HCT116 (cell line): ENCODE measurements around the gene SRGAP1. TPM values are rescaled to one million over a fixed set of nuclear protein-coding genes. Genes with fewer than 3 reads are reported as not detected.

Experiments used
- ATAC-seq: fragments of 200-7000 bp; cut with Tn5 transposase; 2 replicates; pipeline ENCODE4 v1.9.1; 2020; ENCODE audit warnings: mild to moderate bottlenecking, moderate library complexity
- BruUV-seq: library from RNA; stranded (reverse); fragments of 400-500 nt; replicated peaks from 2 replicates; lab custom pipeline; 2021; lab: Mats Ljungman, UMichigan
- CTCF ChIA-PET: fragments of 300-600 bp; sonication (Branson Sonifier 250); formaldehyde crosslinking; loops from one replicate; lab custom pipeline; 2021; ENCODE audit warnings: antibody characterized with exemption; lab: Charles Lee
- POLR2A ChIA-PET: fragments of 300-600, 350-600 bp; sonication (Branson Sonifier 250); formaldehyde crosslinking; loops from one replicate; lab custom pipeline; 2021; ENCODE audit warnings: antibody characterized with exemption; lab: Charles Lee
- RAD21 ChIA-PET, 2 experiments: fragments of 300-600 bp; sonication (Branson Sonifier 250); formaldehyde crosslinking; loops; one replicate each; lab custom pipeline; 2023; ENCODE audit warnings: low total read pairs in 2 of 2; ENCODE audit not compliant: uncharacterized antibody in 2 of 2, unreplicated experiment in 2 of 2, low non-redundant PET in 1 of 2; lab: Charles Lee
- DNase-seq: peaks from one replicate; pipeline ENCODE4 v3.0.0-alpha.2; 2010; ENCODE audit warnings: low read depth, low spot score
- H2AFZ ChIP-seq: fragments of 200-600 bp; shearing (Covaris generic), sonication (generic); 2 replicates; pipeline ENCODE4 v1.6.1; 2017; ENCODE audit warnings: low read depth, mixed run types, mixed read lengths, antibody characterized with exemption, low read length; ENCODE audit not compliant: poor library complexity, severe bottlenecking
- H3K27ac ChIP-seq: 2 replicates; pipeline ENCODE4 v1.5.1; 2012; ENCODE audit warnings: low read depth, low read length
- H3K27me3 ChIP-seq: fragments of 200-600 bp; sonication (generic); 2 replicates; pipeline ENCODE4 v1.6.1; 2016; ENCODE audit warnings: mixed run types, low read length, mixed read lengths; ENCODE audit not compliant: insufficient read depth
- H3K36me3 ChIP-seq, 2 experiments: fragments of 200-500 bp in 1 of 2; fragments of 200-600 bp in 1 of 2; sonication (Bioruptor generic) in 1 of 2; sonication (generic) in 1 of 2; 2 replicates each; pipeline versions ENCODE4 v1.5.1 to v1.6.1; 2014 to 2016; ENCODE audit warnings: low read length in 2 of 2, inconsistent platforms in 1 of 2, mixed read lengths in 1 of 2, mixed run types in 1 of 2; ENCODE audit not compliant: insufficient read depth in 2 of 2, control insufficient read depth in 1 of 2
- H3K4me1 ChIP-seq, 2 experiments: fragments of 200-600 bp in 1 of 2; sonication (generic) in 1 of 2; 2 replicates each; pipeline versions ENCODE4 v1.5.1 to v1.6.1; 2012 to 2017; ENCODE audit warnings: low read length in 2 of 2, inconsistent platforms in 1 of 2, mild to moderate bottlenecking in 1 of 2, mixed read lengths in 1 of 2, mixed run types in 1 of 2, moderate library complexity in 1 of 2; ENCODE audit not compliant: insufficient read depth in 2 of 2, control insufficient read depth in 1 of 2
- H3K4me2 ChIP-seq: fragments of 200-600 bp; sonication (generic); 2 replicates; pipeline ENCODE4 v1.6.1; 2017; ENCODE audit warnings: mixed run types, low read length, mixed read lengths
- H3K4me3 ChIP-seq, 2 experiments: fragments of 200-600 bp in 1 of 2; sonication (generic) in 1 of 2; replicated peaks in 1 of 2; 2 replicates each; pipeline ENCODE4 v1.5.1; 2011 to 2016; ENCODE audit warnings: low read length in 2 of 2, control low read depth in 1 of 2, low read depth in 1 of 2, mild to moderate bottlenecking in 1 of 2, mixed read lengths in 1 of 2, mixed run types in 1 of 2
- H3K79me2 ChIP-seq: fragments of 200-600 bp; sonication (generic); 2 replicates; pipeline ENCODE4 v1.6.1; 2017; ENCODE audit warnings: mild to moderate bottlenecking, mixed run types, low read length, moderate library complexity, mixed read lengths; ENCODE audit not compliant: insufficient read depth
- H3K9ac ChIP-seq: fragments of 200-600 bp; sonication (generic); 2 replicates; pipeline ENCODE4 v1.6.1; 2016; ENCODE audit warnings: low read length, mixed read lengths
- H3K9me2 ChIP-seq: fragments of 200-600 bp; sonication (generic), shearing (Covaris generic); 2 replicates; pipeline ENCODE4 v1.6.1; 2017; ENCODE audit warnings: mixed run types, mild to moderate bottlenecking, moderate library complexity; ENCODE audit not compliant: insufficient read depth
- H3K9me3 ChIP-seq, 2 experiments: fragments of 200-500 bp in 1 of 2; fragments of 200-600 bp in 1 of 2; sonication (Bioruptor generic) in 1 of 2; sonication (generic) in 1 of 2; 2 replicates each; pipeline ENCODE4 v1.6.1; 2014 to 2017; ENCODE audit warnings: low read length in 2 of 2, mixed read lengths in 2 of 2, inconsistent platforms in 1 of 2, low read depth in 1 of 2, mild to moderate bottlenecking in 1 of 2, mixed run types in 1 of 2, moderate library complexity in 1 of 2; ENCODE audit not compliant: control insufficient read depth in 1 of 2, insufficient read depth in 1 of 2
- H4K20me1 ChIP-seq: fragments of 200-600 bp; sonication (generic), shearing (Covaris generic); 2 replicates; pipeline ENCODE4 v1.6.1; 2017; ENCODE audit warnings: mixed run types, mild to moderate bottlenecking, moderate library complexity; ENCODE audit not compliant: insufficient read depth
- ATF3 ChIP-seq: IDR thresholded peaks from 2 replicates; pipeline ENCODE4 v1.6.1; 2012
- CBX3 ChIP-seq: IDR thresholded peaks from 2 replicates; pipeline ENCODE4 v1.6.1; 2012; ENCODE audit warnings: low read depth
- CEBPB ChIP-seq: IDR thresholded peaks from 2 replicates; pipeline ENCODE4 v1.6.1; 2012; ENCODE audit warnings: low read depth
- EGR1 ChIP-seq: IDR thresholded peaks from 2 replicates; pipeline ENCODE4 v1.6.1; 2012; ENCODE audit warnings: low read depth
- ELF1 ChIP-seq: IDR thresholded peaks from 2 replicates; pipeline ENCODE4 v1.6.1; 2012; ENCODE audit warnings: low read depth, borderline replicate concordance
- EZH2 ChIP-seq: fragments of 200-600 bp; sonication (generic); IDR thresholded peaks from 2 replicates; pipeline ENCODE4 v1.6.1; 2017; ENCODE audit warnings: antibody characterized with exemption, mixed run types
- EZH2phosphoT487 ChIP-seq: fragments of 200-600 bp; IDR thresholded peaks from 2 replicates; pipeline ENCODE4 v1.6.1; 2018; ENCODE audit warnings: antibody characterized with exemption, borderline replicate concordance
- FOSL1 ChIP-seq: IDR thresholded peaks from 2 replicates; pipeline ENCODE4 v1.6.1; 2012; ENCODE audit warnings: low read depth
- JUND ChIP-seq: IDR thresholded peaks from 2 replicates; pipeline ENCODE4 v1.6.1; 2012
- POLR2AphosphoS5 ChIP-seq: IDR thresholded peaks from 2 replicates; pipeline ENCODE4 v1.6.1; 2011; ENCODE audit warnings: mild to moderate bottlenecking, low read depth, low read length, moderate library complexity
- RAD21 ChIP-seq: IDR thresholded peaks from 2 replicates; pipeline ENCODE4 v1.6.1; 2012; ENCODE audit warnings: low read depth, mild to moderate bottlenecking
- SIN3A ChIP-seq: IDR thresholded peaks from 2 replicates; pipeline ENCODE4 v1.6.1; 2012; ENCODE audit warnings: low read depth
- SP1 ChIP-seq: IDR thresholded peaks from 2 replicates; pipeline ENCODE4 v1.6.1; 2012; ENCODE audit warnings: low read depth
- SRF ChIP-seq: IDR thresholded peaks from 2 replicates; pipeline ENCODE4 v1.6.1; 2012; ENCODE audit warnings: low read depth
- TCF7L2 ChIP-seq: IDR thresholded peaks from 2 replicates; pipeline ENCODE4 v1.7.0; 2011; ENCODE audit warnings: borderline replicate concordance, inconsistent platforms; ENCODE audit not compliant: insufficient read depth, insufficient read length; ENCODE audit errors: extremely low read depth
- YY1 ChIP-seq: IDR thresholded peaks from 2 replicates; pipeline ENCODE4 v1.6.1; 2011; ENCODE audit warnings: low read length, low read depth, moderate library complexity, mild to moderate bottlenecking; ENCODE audit not compliant: insufficient replicate concordance; ENCODE audit errors: extremely low read depth
- ZBTB33 ChIP-seq: IDR thresholded peaks from 2 replicates; pipeline ENCODE4 v1.6.1; 2011; ENCODE audit warnings: mild to moderate bottlenecking, low read length, moderate library complexity; ENCODE audit not compliant: insufficient replicate concordance; ENCODE audit errors: extremely low read depth
- ZFX ChIP-seq: fragments of 450-650 bp; IDR thresholded peaks from 2 replicates; pipeline ENCODE4 v1.6.1; 2017
- ZNF274 ChIP-seq: fragments of 200-500 bp; sonication (Bioruptor generic); IDR thresholded peaks from 2 replicates; pipeline ENCODE4 v1.6.1; 2014; ENCODE audit warnings: mild to moderate bottlenecking, low read depth, low read length, inconsistent platforms
- intact Hi-C: fragments of 100-400 bp; cut with micrococcal nuclease; formaldehyde crosslinking; loops from 2 replicates; pipeline ENCODE4 v1.10.0; 2022
- total RNA-seq: library from RNA; stranded (reverse); gene quantifications from one replicate; pipeline ENCODE4 v1.2.1, GENCODE V29; 2021; ENCODE audit not compliant: unreplicated experiment
- TF ChIP-seq, protein P1 (sequence below): IDR thresholded peaks from 2 replicates; pipeline ENCODE4 v1.6.1; 2012

The SRGAP1 gene
- total RNA-seq, 1 experiment from 2014 or later: 16.6 TPM

DNA sequence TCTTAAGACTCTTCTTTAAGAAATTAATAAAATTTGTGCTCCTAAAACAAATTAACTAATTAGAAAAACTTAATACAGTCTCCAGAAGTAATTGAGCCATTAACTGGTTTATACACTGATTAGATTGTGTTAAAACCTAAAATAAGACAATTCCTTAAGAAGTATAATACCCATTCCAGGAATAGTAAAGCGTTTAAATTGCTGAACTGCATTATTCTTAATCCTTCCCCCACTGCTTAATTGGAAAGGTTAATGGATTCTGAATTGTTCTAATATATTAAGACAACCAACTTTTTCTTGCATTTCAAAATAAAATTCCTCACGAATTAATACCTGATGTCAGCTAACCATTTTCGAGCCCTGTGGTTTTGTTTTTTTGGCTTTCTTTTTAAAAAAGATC, 249.2 kb downstream of the SRGAP1 start:
- POLR2A ChIA-PET: no interaction called here
- no peak overlapping the region for H2AFZ ChIP-seq
- no TSS peak for BruUV-seq
- H3K9me2 ChIP-seq: no peaks in the 10 kb centered on the region
- TF ChIP-seq RAD21 (no peak), YY1 (no peak), SP1 (no peak), ATF3 (no peak), CBX3 (no peak), ZBTB33 (no peak), EZH2phosphoT487 (no peak), POLR2AphosphoS5 (no peak), SIN3A (no peak), EGR1 (no peak), ZFX (no peak), TCF7L2 (no peak), ELF1 (no peak), JUND (no peak), FOSL1 (no peak), ZNF274 (no peak), CEBPB (no peak), EZH2 (no peak), SRF (no peak)
- TF ChIP-seq, protein P1, sequence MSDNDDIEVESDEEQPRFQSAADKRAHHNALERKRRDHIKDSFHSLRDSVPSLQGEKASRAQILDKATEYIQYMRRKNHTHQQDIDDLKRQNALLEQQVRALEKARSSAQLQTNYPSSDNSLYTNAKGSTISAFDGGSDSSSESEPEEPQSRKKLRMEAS: no peak
- TF ChIP-seq, all 23 proteins: peak for 0
- no peak overlapping the region for H3K9ac ChIP-seq
- H4K20me1 ChIP-seq: no peaks in the 10 kb centered on the region
- CTCF ChIA-PET: no interaction called here
- H3K79me2 ChIP-seq: no peaks in the 10 kb centered on the region
- H3K4me1 ChIP-seq: peaks cover 28 to 38% of the 10 kb centered on the region in 2 experiments
- peaks cover 0 to 6% of the 10 kb centered on the region in 2 experiments; a peak in 1 of 4 replicates for H3K36me3 ChIP-seq
- DNase-seq (no peak), ATAC-seq (no peak)
- no peaks in the 10 kb centered on the region for H3K9me3 ChIP-seq
- no peaks in the 10 kb centered on the region for H3K27me3 ChIP-seq
- H3K27ac ChIP-seq: no peak overlapping the region
- H3K4me3 ChIP-seq: no peak overlapping the region
- intact Hi-C loops: no loop called here
- RAD21 ChIA-PET: no interaction called here
- H3K4me2 ChIP-seq: no peak overlapping the region
